K562 treated with DMSO at 1 percent for 48 hours (cell line): Measurements from ENCODE around the gene SLC43A1. TPM values are rescaled to one million over a fixed set of nuclear protein-coding genes. Genes with fewer than 3 reads are reported as not detected.

ENCODE experiments used
- total RNA-seq: library from RNA; unstranded; fragments of 300-600 nt; gene quantifications from 2 replicates; pipeline ENCODE4 v1.2.3, GENCODE V29; 2022; ENCODE audit warnings: low replicate concordance; ENCODE audit errors: extremely low read depth

SLC43A1 gene
- not detected in 2 replicates for total RNA-seq

DNA sequence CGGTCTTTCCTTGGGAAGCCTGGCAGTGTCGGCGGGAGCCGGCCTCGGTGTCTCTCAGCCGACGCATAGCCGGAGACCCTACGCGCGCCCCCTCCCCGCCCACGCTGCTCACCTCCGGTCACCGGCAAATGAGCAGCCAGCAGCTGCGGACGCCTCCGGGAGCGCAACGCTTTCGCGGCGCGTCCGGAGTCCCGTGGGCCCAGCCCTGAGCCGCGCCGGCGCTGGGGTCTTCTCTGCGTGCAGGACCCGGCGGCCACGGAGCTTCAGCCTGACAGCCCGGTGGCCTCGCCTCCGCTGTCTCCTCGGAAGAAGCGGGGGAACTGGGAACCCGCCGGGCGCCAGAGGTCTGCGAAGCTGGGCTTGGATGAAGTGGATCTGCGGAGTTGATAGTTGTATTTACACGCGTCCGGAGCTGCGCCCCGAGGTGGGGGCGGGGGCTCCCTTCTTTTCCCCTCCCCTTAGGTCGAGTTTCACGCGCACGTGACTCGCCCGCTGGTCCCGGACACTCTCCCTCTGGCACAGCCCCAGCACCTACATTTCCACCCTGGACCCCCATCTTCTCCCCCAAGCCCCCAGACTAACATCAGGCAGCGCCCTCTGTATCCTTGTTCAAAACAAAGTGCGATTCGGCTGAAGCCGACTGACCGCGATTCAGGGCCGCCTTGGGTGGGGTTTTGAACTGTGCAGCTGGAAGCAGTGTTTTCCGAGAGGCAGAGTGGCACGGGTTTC is at the start of gene SLC43A1:
TSS of gene SLC43A1 (minus strand) at position 371 of the 729 bp plus-strand sequence. CDS start 1,591 bp downstream, outside the sequence.

DNA sequence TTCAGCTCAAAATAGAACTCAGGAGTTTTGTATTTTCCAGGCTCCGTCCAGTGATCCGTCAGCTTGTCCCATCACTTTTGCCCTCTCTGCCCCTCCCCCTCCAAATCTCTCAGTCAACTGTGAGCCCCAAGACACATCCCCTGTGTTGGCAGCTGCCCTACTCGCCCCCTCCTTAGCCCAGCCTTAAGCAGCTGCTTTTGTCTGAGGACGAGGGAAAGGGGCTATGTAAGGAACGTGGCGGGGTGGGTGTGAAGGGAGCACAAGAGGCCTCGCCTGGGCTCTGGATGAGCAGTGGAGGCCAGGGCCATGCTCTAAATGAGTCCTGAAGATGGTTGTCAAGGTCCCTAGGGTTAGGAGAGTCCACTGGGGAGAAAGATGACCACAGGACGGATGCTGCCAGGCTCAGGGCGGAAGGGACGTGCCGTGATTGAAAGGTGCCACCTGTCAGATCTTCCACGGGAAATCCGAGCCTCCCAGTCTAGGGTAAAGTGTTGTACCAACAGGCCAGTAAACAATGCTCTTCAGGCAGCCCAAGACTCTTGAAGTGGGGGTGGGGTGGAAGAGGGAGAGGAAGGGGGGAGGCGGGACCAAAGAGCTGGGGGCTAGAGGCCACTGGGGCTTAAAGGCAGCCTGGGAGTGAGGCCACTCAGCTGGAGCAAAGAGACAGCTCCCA is 21.6 kb upstream of the SLC43A1 start, which contains the start of gene SMTNL1:
TSS of gene SMTNL1 (plus strand) at position 649 of the 673 bp plus-strand sequence. CDS start 5,048 bp downstream, outside the sequence.

DNA sequence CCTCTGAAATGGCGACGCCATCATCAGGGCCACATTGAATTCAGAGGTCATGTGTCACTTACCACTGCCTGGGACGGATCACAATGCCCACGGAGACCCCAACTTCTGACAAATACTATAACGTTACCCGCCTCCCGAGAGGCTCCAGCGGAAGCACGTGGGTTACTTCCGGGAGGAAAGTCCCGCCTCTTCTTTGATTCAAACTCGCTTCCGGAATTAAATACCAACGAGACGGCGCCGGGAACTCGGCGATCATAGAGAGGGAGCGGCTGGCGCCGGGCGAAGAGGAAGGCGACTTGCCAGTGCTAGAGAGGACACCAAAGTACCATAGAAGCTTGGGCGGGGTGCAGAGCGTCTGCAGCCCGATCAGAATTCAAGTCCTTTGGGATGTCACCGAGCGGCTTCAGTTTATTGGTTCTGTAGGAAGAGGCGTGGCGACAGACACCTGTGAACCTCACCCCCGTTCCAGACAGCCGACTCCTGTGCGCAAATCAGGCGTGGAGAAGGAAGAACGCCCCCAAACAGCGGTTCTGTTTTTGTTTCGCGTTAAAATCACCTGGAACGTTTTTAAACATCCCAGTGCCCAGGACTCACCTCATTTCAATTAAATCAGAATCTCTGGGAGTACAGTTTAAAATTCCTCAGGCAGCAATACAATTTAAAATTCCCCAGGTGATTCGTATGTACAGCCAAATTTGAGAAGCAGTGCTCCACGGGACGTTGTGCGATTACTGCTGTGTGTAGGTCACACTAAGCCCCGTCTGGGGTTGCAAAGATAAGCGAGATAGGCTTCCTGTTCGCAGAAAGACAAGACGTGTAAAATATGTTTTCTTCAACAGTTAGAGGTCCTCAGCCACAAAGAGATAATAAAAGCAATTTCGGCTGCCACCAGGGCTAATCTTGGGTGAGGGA is 15.3 kb upstream of the SLC43A1 start, which contains the start of gene TIMM10:
TSS of gene TIMM10 (minus strand) at position 159 of the 912 bp plus-strand sequence. CDS start 565 bp downstream, outside the sequence.

DNA sequence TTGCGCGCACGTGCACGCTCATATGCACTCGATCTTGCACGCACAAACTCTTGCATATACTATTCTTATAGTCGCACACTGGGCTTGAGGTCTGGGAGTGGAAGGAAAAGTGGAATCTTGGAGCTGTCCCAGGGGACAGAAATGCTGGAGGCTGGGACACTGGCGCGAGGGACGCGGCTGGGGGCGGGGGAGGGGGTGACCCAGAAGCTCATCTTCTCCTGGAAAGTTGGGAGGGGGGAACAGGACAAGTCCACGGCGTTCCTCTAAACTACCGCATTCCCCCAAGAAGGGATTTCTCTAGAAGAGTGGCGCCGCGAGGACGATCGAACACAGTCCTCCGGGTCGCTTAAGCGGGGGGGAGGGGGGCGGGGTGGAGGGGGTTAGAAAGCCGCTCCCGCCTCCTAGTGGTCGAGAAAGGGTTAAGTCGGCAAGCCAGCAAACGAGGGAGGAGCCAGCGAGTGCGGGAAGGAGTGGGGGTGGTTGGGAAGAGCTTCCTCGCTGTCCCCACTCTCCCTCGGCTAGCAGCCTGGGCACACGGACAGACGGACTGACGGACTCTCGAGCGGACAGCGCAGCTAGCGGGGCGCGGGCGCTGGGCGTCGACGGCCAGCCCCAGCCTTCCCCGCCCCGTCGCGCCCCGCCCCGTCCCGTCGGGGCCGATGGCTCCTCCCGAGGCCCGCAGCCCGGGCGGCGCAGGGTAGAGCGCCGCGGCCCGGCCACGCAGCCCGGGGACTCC is 55.3 kb downstream of the SLC43A1 start, which contains the start of gene RTN4RL2:
TSS of gene RTN4RL2 (plus strand) at position 507 of the 736 bp plus-strand sequence. CDS start 338 bp downstream, outside the sequence.

Other genes starting within 250 kb of the SLC43A1 start
- not detected in 2 replicates for gene TNKS1BP1, start 190.8 kb downstream of the SLC43A1 start, total RNA-seq
- not detected in 2 replicates for gene SSRP1, start 179.8 kb downstream of the SLC43A1 start, total RNA-seq
- gene P2RX3, start 177.3 kb downstream of the SLC43A1 start, total RNA-seq = not detected in 2 replicates
- gene PRG3, start 134.6 kb downstream of the SLC43A1 start, total RNA-seq = not detected in 2 replicates
- gene PRG2, start 125.1 kb downstream of the SLC43A1 start, total RNA-seq = not detected in 2 replicates
- gene SLC43A3, start 88.6 kb downstream of the SLC43A1 start, total RNA-seq = not detected in 2 replicates
- gene RTN4RL2, start 55.2 kb downstream of the SLC43A1 start, total RNA-seq = not detected in 2 replicates
- gene TIMM10, start 15.1 kb upstream of the SLC43A1 start, total RNA-seq = not detected in 2 replicates
- not detected in 2 replicates for gene SMTNL1, start 21.9 kb upstream of the SLC43A1 start, total RNA-seq
- gene UBE2L6, start 52.0 kb upstream of the SLC43A1 start, total RNA-seq = not detected in 2 replicates
- not detected in 2 replicates for gene SERPING1, start 82.0 kb upstream of the SLC43A1 start, total RNA-seq
- not detected in 2 replicates for gene YPEL4, start 134.2 kb upstream of the SLC43A1 start, total RNA-seq
- gene CLP1, start 142.1 kb upstream of the SLC43A1 start, total RNA-seq = not detected in 2 replicates
- gene ZDHHC5, start 152.4 kb upstream of the SLC43A1 start, total RNA-seq = not detected in 2 replicates
- not detected in 2 replicates for gene MED19, start 196.5 kb upstream of the SLC43A1 start, total RNA-seq
- gene TMX2, start 196.9 kb upstream of the SLC43A1 start, total RNA-seq = not detected in 2 replicates
- not detected in 2 replicates for gene SELENOH, start 225.8 kb upstream of the SLC43A1 start, total RNA-seq
- gene BTBD18, start 236.1 kb upstream of the SLC43A1 start, total RNA-seq = not detected in 2 replicates
- not detected in 2 replicates for gene CTNND1, start 246.1 kb upstream of the SLC43A1 start, total RNA-seq